HepG2 (cell line): ENCODE results near the gene MSANTD2. TPM values are rescaled to one million over a fixed set of nuclear protein-coding genes. Genes with fewer than 3 reads are reported as not detected.

ENCODE experiments used
- CHD4 ChIP-seq: fragments of 200-600 bp; sonication (generic); IDR thresholded peaks from 2 replicates; pipeline ENCODE4 v1.7.0; 2017; ENCODE audit warnings: mild to moderate bottlenecking, low read length, borderline replicate concordance
- DMAP1 ChIP-seq: IDR thresholded peaks from 2 replicates; pipeline ENCODE4 v1.6.1; 2016
- EP300 ChIP-seq, 3 experiments: sonication (generic) in 1 of 3; formaldehyde crosslinking in 1 of 3; IDR thresholded peaks; 2 replicates each; pipeline versions ENCODE4 v1.5.1 to v1.6.1; 2011 to 2020; ENCODE audit warnings: low read depth in 2 of 3, low read length in 2 of 3, borderline replicate concordance in 1 of 3, improper control_type of control experiment in 1 of 3, mild to moderate bottlenecking in 1 of 3, missing genetic modification reagents in 1 of 3, moderate library complexity in 1 of 3
- FOSL2 ChIP-seq: sonication (generic); formaldehyde crosslinking; IDR thresholded peaks from 2 replicates; pipeline ENCODE4 v1.4.0; 2020; ENCODE audit warnings: missing genetic modification reagents
- GLI4 ChIP-seq: sonication (generic); formaldehyde crosslinking; IDR thresholded peaks from 2 replicates; pipeline ENCODE4 v1.5.1; 2020; ENCODE audit warnings: missing genetic modification reagents, mild to moderate bottlenecking, moderate library complexity, borderline replicate concordance
- HDAC1 ChIP-seq: sonication (generic); formaldehyde crosslinking; IDR thresholded peaks from 2 replicates; pipeline ENCODE4 v1.5.1; 2020; ENCODE audit warnings: mild to moderate bottlenecking, missing genetic modification reagents
- HOXA3 ChIP-seq: sonication (generic); formaldehyde crosslinking; IDR thresholded peaks from 2 replicates; pipeline ENCODE4 v1.5.0; 2020; ENCODE audit warnings: missing genetic modification reagents
- MED1 ChIP-seq: sonication (generic); formaldehyde crosslinking; IDR thresholded peaks from 2 replicates; pipeline ENCODE4 v1.4.0; 2020; ENCODE audit warnings: missing genetic modification reagents
- MED13 ChIP-seq: sonication (generic); formaldehyde crosslinking; IDR thresholded peaks from 2 replicates; pipeline ENCODE4 v1.5.0; 2020; ENCODE audit warnings: missing genetic modification reagents
- MEIS1 ChIP-seq: sonication (generic); formaldehyde crosslinking; IDR thresholded peaks from 2 replicates; pipeline ENCODE4 v1.9.0; 2021; ENCODE audit warnings: mild to moderate bottlenecking, missing genetic modification reagents, moderate library complexity, borderline replicate concordance
- MXD1 ChIP-seq: sonication (generic); formaldehyde crosslinking; IDR thresholded peaks from 2 replicates; pipeline ENCODE4 v1.4.0; 2020; ENCODE audit warnings: mild to moderate bottlenecking, missing genetic modification reagents
- NFYB ChIP-seq: sonication (generic); formaldehyde crosslinking; IDR thresholded peaks from 2 replicates; pipeline ENCODE4 v1.4.0; 2020; ENCODE audit warnings: missing genetic modification reagents
- PHF20 ChIP-seq: sonication (generic); formaldehyde crosslinking; IDR thresholded peaks from 2 replicates; pipeline ENCODE4 v1.5.0; 2020; ENCODE audit warnings: mild to moderate bottlenecking, missing genetic modification reagents
- TEAD3 ChIP-seq: optimal IDR thresholded peaks from 2 replicates; pipeline ENCODE3; 2016; ENCODE audit warnings: borderline replicate concordance
- YEATS4 ChIP-seq: sonication (generic); formaldehyde crosslinking; IDR thresholded peaks from 2 replicates; pipeline ENCODE4 v1.4.0; 2020; ENCODE audit warnings: missing genetic modification reagents, borderline replicate concordance
- ZMYM4 ChIP-seq: sonication (generic); formaldehyde crosslinking; IDR thresholded peaks from 2 replicates; pipeline ENCODE4 v1.8.1; 2023; ENCODE audit warnings: mild to moderate bottlenecking, missing genetic modification reagents
- ZNF335 ChIP-seq: sonication (generic); formaldehyde crosslinking; IDR thresholded peaks from 2 replicates; pipeline ENCODE4 v1.4.0; 2020; ENCODE audit warnings: missing genetic modification reagents
- ZNF451 ChIP-seq: sonication (generic); formaldehyde crosslinking; IDR thresholded peaks from 2 replicates; pipeline ENCODE4 v1.5.0; 2020; ENCODE audit warnings: mild to moderate bottlenecking, missing genetic modification reagents
- ZNF484 ChIP-seq: sonication (generic); formaldehyde crosslinking; IDR thresholded peaks from 2 replicates; pipeline ENCODE4 v1.5.1; 2020; ENCODE audit warnings: mild to moderate bottlenecking, low read depth, missing genetic modification reagents, borderline replicate concordance
- ZNF547 ChIP-seq: sonication (generic); formaldehyde crosslinking; IDR thresholded peaks from 2 replicates; pipeline ENCODE4 v1.5.1; 2020; ENCODE audit warnings: mild to moderate bottlenecking, missing genetic modification reagents
- ZNF598 ChIP-seq: sonication (generic); formaldehyde crosslinking; IDR thresholded peaks from 2 replicates; pipeline ENCODE4 v1.5.1; 2020; ENCODE audit warnings: mild to moderate bottlenecking, missing genetic modification reagents, borderline replicate concordance
- ZSCAN22 ChIP-seq: sonication (generic); formaldehyde crosslinking; IDR thresholded peaks from 2 replicates; pipeline ENCODE4 v1.4.0; 2020; ENCODE audit warnings: mild to moderate bottlenecking, missing genetic modification reagents
- polyA plus RNA-seq, 8 experiments: library from polyadenylated mRNA; depleted of rRNA in 3 of 8; stranded (reverse) in 7 of 8; unstranded in 1 of 8; fragments of >200 nt; fragmentation: Illumina TruSeq in 4 of 8; extraction: Trizol in 4 of 8; gene quantifications; 2 replicates each; pipeline versions ENCODE4 v1.2.1 to v1.2.3, GENCODE V29; 2011 to 2016; ENCODE audit warnings: low read depth in 4 of 8, missing spikeins in 1 of 8, mixed read lengths in 1 of 8; ENCODE audit not compliant: insufficient read depth in 1 of 8
- total RNA-seq, 5 experiments: library from RNA; depleted of rRNA; stranded (reverse); fragments of >200 nt; fragmentation: Illumina TruSeq; extraction: Trizol; gene quantifications; 2 replicates each; pipeline ENCODE4 v1.2.3, GENCODE V29; 2016; ENCODE audit warnings: low read depth in 1 of 5
- TF ChIP-seq, protein P1 (sequence below): sonication (generic); formaldehyde crosslinking; conservative IDR thresholded peaks from 2 replicates; pipeline ENCODE4 v1.8.1; 2023; ENCODE audit warnings: missing genetic modification reagents
- TF ChIP-seq, protein P2 (sequence below): sonication (generic); formaldehyde crosslinking; IDR thresholded peaks from 2 replicates; pipeline ENCODE4 v1.9.0; 2021; ENCODE audit warnings: missing genetic modification reagents, mild to moderate bottlenecking, borderline replicate concordance
- TF ChIP-seq, protein P3 (sequence below): sonication (generic); formaldehyde crosslinking; IDR thresholded peaks from 2 replicates; pipeline ENCODE4 v1.9.0; 2022; ENCODE audit warnings: missing genetic modification reagents, mild to moderate bottlenecking, borderline replicate concordance

The MSANTD2 gene
- total and polyA plus RNA-seq, 2 of the 13 experiments (the other 11 are each of a cell fraction or from before 2014, with no cell fraction given), result 8.7 to 10.1 TPM

GRCh38 chr11:124800226-124800929 lies at the start of gene MSANTD2 (continued):
- peak; percentile 68 for TF ChIP-seq MEIS1
- TF ChIP-seq GLI4 (CRISPR knock-in tag), result peak; percentile 65; the same call in 1 of the 2 replicates
- peak; percentile 61 for TF ChIP-seq MED13 (CRISPR knock-in tag)
- TF ChIP-seq ZNF547 (CRISPR knock-in tag), result peak; percentile 78
- peak; percentile 14 for TF ChIP-seq TEAD3
- TF ChIP-seq ZNF335, result peak; percentile 74; the same call in 1 of the 2 replicates
- no peak for TF ChIP-seq NFYB (CRISPR knock-in tag)
- no peak for TF ChIP-seq ZNF484 (CRISPR knock-in tag)
- TF ChIP-seq ZMYM4 (CRISPR knock-in tag), result peak; percentile 84
- TF ChIP-seq EP300 (IDR thresholded peaks at IDR 0.05; ENCODE audit: low read depth in 2 of 2, low read length in 2 of 2), result peak in 1 of 2 experiments; percentile 10; a peak in 1 of 4 replicates
- TF ChIP-seq EP300 (CRISPR knock-in tag; IDR thresholded peaks at IDR 0.05; ENCODE audit: borderline replicate concordance), result no peak
- peak; percentile 90 for TF ChIP-seq YEATS4 (CRISPR knock-in tag)
- no peak; the same call in 1 of the 2 replicates for TF ChIP-seq ZSCAN22 (CRISPR knock-in tag)
- TF ChIP-seq, protein P1, sequence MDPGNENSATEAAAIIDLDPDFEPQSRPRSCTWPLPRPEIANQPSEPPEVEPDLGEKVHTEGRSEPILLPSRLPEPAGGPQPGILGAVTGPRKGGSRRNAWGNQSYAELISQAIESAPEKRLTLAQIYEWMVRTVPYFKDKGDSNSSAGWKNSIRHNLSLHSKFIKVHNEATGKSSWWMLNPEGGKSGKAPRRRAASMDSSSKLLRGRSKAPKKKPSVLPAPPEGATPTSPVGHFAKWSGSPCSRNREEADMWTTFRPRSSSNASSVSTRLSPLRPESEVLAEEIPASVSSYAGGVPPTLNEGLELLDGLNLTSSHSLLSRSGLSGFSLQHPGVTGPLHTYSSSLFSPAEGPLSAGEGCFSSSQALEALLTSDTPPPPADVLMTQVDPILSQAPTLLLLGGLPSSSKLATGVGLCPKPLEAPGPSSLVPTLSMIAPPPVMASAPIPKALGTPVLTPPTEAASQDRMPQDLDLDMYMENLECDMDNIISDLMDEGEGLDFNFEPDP (CRISPR knock-in tag), result 0 out of 2 replicates have a peak, but pooled peaks have one; percentile 74
- peak; percentile 88 for TF ChIP-seq PHF20 (CRISPR knock-in tag)
- peak; percentile 65 for TF ChIP-seq HDAC1
- TF ChIP-seq, protein P2, sequence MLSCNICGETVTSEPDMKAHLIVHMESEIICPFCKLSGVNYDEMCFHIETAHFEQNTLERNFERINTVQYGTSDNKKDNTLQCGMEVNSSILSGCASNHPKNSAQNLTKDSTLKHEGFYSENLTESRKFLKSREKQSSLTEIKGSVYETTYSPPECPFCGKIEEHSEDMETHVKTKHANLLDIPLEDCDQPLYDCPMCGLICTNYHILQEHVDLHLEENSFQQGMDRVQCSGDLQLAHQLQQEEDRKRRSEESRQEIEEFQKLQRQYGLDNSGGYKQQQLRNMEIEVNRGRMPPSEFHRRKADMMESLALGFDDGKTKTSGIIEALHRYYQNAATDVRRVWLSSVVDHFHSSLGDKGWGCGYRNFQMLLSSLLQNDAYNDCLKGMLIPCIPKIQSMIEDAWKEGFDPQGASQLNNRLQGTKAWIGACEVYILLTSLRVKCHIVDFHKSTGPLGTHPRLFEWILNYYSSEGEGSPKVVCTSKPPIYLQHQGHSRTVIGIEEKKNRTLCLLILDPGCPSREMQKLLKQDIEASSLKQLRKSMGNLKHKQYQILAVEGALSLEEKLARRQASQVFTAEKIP (CRISPR knock-in tag), result no peak
- peak; percentile 57 for TF ChIP-seq MED1 (CRISPR knock-in tag)
- TF ChIP-seq MXD1 (CRISPR knock-in tag), result no peak; the same call in none of the 2 replicates
- TF ChIP-seq ZNF598 (CRISPR knock-in tag), result peak; percentile 60; the same call in 1 of the 2 replicates
- peak; percentile 83; the same call in 1 of the 2 replicates for TF ChIP-seq ZNF451 (CRISPR knock-in tag)
- TF ChIP-seq CHD4, result no peak
- TF ChIP-seq FOSL2 (CRISPR knock-in tag), result 0 out of 2 replicates have a peak, but pooled peaks have one; percentile 26
- peak; percentile 89; the same call in 1 of the 2 replicates for TF ChIP-seq DMAP1 (CRISPR knock-in tag)
- TF ChIP-seq HOXA3, result no peak; the same call in 1 of the 2 replicates
- TF ChIP-seq, protein P3, sequence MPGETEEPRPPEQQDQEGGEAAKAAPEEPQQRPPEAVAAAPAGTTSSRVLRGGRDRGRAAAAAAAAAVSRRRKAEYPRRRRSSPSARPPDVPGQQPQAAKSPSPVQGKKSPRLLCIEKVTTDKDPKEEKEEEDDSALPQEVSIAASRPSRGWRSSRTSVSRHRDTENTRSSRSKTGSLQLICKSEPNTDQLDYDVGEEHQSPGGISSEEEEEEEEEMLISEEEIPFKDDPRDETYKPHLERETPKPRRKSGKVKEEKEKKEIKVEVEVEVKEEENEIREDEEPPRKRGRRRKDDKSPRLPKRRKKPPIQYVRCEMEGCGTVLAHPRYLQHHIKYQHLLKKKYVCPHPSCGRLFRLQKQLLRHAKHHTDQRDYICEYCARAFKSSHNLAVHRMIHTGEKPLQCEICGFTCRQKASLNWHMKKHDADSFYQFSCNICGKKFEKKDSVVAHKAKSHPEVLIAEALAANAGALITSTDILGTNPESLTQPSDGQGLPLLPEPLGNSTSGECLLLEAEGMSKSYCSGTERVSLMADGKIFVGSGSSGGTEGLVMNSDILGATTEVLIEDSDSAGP (CRISPR knock-in tag), result peak; percentile 86; the same call in 1 of the 2 replicates
